ENCODE results near the gene HAPLN1.

HAPLN1 gene

GRCh38 chr5:83686251-83686650 lies 34.4 kb downstream of the HAPLN1 start:
- Histone ChIP-seq H3K27me3 (ENCODE audit: insufficient read depth, low read length) (no peaks in the 10 kb centered on the region), H4K8ac (ENCODE audit: low read depth, low read length) (no peak overlapping the region), H3K79me2 (ENCODE audit: control insufficient read depth, insufficient read depth, low read length, poor library complexity) (no peaks in the 10 kb centered on the region), H3K4me1 (ENCODE audit: control insufficient read depth in 1 of 2, insufficient read depth in 2 of 2, low read length in 2 of 2) (no peaks in the 10 kb centered on the region), H3K4me3 (ENCODE audit: low read depth, low read length) (no peak overlapping the region), H3K18ac (ENCODE audit: low read length) (no peak overlapping the region), H3K4me2 (ENCODE audit: low read length) (no peak overlapping the region), H2BK5ac (ENCODE audit: low read depth, low read length, poor library complexity) (no peak overlapping the region), H2BK12ac (ENCODE audit: low read length) (no peak overlapping the region), H3K14ac (ENCODE audit: low read length) (no peak overlapping the region), H3K4ac (ENCODE audit: low read depth, low read length) (no peak overlapping the region), H2AFZ (ENCODE audit: insufficient read depth, low read length, poor library complexity) (no peak overlapping the region), H4K91ac (ENCODE audit: low read depth, low read length) (no peak overlapping the region), H2BK120ac (ENCODE audit: insufficient read depth, low read length, poor library complexity) (no peak overlapping the region), H3K27ac (ENCODE audit: low read depth, low read length) (no peak overlapping the region), H4K12ac (ENCODE audit: low read depth, low read length) (no peak overlapping the region), H3K9ac (ENCODE audit: low read length) (no peak overlapping the region), H2AK5ac (ENCODE audit: low read length) (no peak overlapping the region), H3K23ac (ENCODE audit: low read length) (no peak overlapping the region), H3K9me3 (ENCODE audit: insufficient read depth, low read depth, low read length) (no peaks in the 10 kb centered on the region), H3K79me1 (ENCODE audit: low read length) (no peaks in the 10 kb centered on the region), H3K36me3 (ENCODE audit: control insufficient read depth in 1 of 2, insufficient read depth in 2 of 2, low read length in 2 of 2) (no peaks in the 10 kb centered on the region)
- WGBS (ENCODE audit: extremely low coverage, insufficient coverage, insufficient read length), result no CpG with 5 or more reads among the region's 2 CpGs
- DNase-seq, result no peak

- Histone ChIP-seq H3K79me2 (ENCODE audit: control insufficient read depth, insufficient read depth, low read length, poor library complexity) (no peaks in the 10 kb centered on the region), H2AFZ (ENCODE audit: insufficient read depth, low read length, poor library complexity) (no peak overlapping the region), H4K91ac (ENCODE audit: low read depth, low read length) (no peak overlapping the region), H3K36me3 (ENCODE audit: control insufficient read depth in 1 of 2, insufficient read depth in 2 of 2, low read length in 2 of 2) (no peaks in the 10 kb centered on the region), H3K4ac (ENCODE audit: low read depth, low read length) (no peak overlapping the region), H4K12ac (ENCODE audit: low read depth, low read length) (no peak overlapping the region), H4K8ac (ENCODE audit: low read depth, low read length) (no peak overlapping the region), H3K4me1 (ENCODE audit: control insufficient read depth in 1 of 2, insufficient read depth in 2 of 2, low read length in 2 of 2) (no peaks in the 10 kb centered on the region), H2BK5ac (ENCODE audit: low read depth, low read length, poor library complexity) (no peak overlapping the region), H3K9ac (ENCODE audit: low read length) (no peak overlapping the region), H3K27me3 (ENCODE audit: insufficient read depth, low read length) (no peaks in the 10 kb centered on the region), H3K79me1 (ENCODE audit: low read length) (no peaks in the 10 kb centered on the region), H3K27ac (ENCODE audit: low read depth, low read length) (no peak overlapping the region), H3K18ac (ENCODE audit: low read length) (no peak overlapping the region), H3K9me3 (ENCODE audit: insufficient read depth, low read depth, low read length) (no peaks in the 10 kb centered on the region), H3K4me3 (ENCODE audit: low read depth, low read length) (no peak overlapping the region), H3K4me2 (ENCODE audit: low read length) (no peak overlapping the region), H2AK5ac (ENCODE audit: low read length) (no peak overlapping the region), H3K23ac (ENCODE audit: low read length) (no peak overlapping the region), H2BK12ac (ENCODE audit: low read length) (no peak overlapping the region), H3K14ac (ENCODE audit: low read length) (no peak overlapping the region), H2BK120ac (ENCODE audit: insufficient read depth, low read length, poor library complexity) (no peak overlapping the region)
- no CpG with 5 or more reads among the region's 2 CpGs for WGBS (ENCODE audit: extremely low coverage, insufficient coverage, insufficient read length)
- no peak for DNase-seq
These were observed 36.8 kb downstream of the HAPLN1 start for GRCh38 chr5:83683836-83684235.

GRCh38 chr5:83672646-83673045 lies 48.0 kb downstream of the HAPLN1 start:
- no peaks in the 10 kb centered on the region for H3K27me3 ChIP-seq (ENCODE audit: insufficient read depth, low read length)
- no peak overlapping the region for H2AFZ ChIP-seq (ENCODE audit: insufficient read depth, low read length, poor library complexity)
- no peak overlapping the region for H3K18ac ChIP-seq (ENCODE audit: low read length)
- H3K4me3 ChIP-seq (ENCODE audit: low read depth, low read length), result no peak overlapping the region
- no peak overlapping the region for H3K14ac ChIP-seq (ENCODE audit: low read length)
- H3K4ac ChIP-seq (ENCODE audit: low read depth, low read length), result no peak overlapping the region
- H4K91ac ChIP-seq (ENCODE audit: low read depth, low read length), result no peak overlapping the region
- no peak overlapping the region for H2BK5ac ChIP-seq (ENCODE audit: low read depth, low read length, poor library complexity)
- H3K4me1 ChIP-seq (ENCODE audit: control insufficient read depth in 1 of 2, insufficient read depth in 2 of 2, low read length in 2 of 2), result no peaks in the 10 kb centered on the region
- H2AK5ac ChIP-seq (ENCODE audit: low read length), result no peak overlapping the region
- H2BK120ac ChIP-seq (ENCODE audit: insufficient read depth, low read length, poor library complexity), result no peak overlapping the region
- H3K79me2 ChIP-seq (ENCODE audit: control insufficient read depth, insufficient read depth, low read length, poor library complexity), result no peaks in the 10 kb centered on the region
- H2BK12ac ChIP-seq (ENCODE audit: low read length), result no peak overlapping the region
- no peak overlapping the region for H3K9ac ChIP-seq (ENCODE audit: low read length)
- H3K79me1 ChIP-seq (ENCODE audit: low read length), result no peaks in the 10 kb centered on the region
- H3K27ac ChIP-seq (ENCODE audit: low read depth, low read length), result no peak overlapping the region
- H3K9me3 ChIP-seq (ENCODE audit: insufficient read depth, low read depth, low read length), result no peaks in the 10 kb centered on the region
- H3K36me3 ChIP-seq (ENCODE audit: control insufficient read depth in 1 of 2, insufficient read depth in 2 of 2, low read length in 2 of 2), result peaks cover 2 to 3% of the 10 kb centered on the region in 2 experiments
- H4K12ac ChIP-seq (ENCODE audit: low read depth, low read length), result no peak overlapping the region
- no peak overlapping the region for H4K8ac ChIP-seq (ENCODE audit: low read depth, low read length)
- no peak for DNase-seq
- no peak overlapping the region for H3K4me2 ChIP-seq (ENCODE audit: low read length)
- no peak overlapping the region for H3K23ac ChIP-seq (ENCODE audit: low read length)

- no peak overlapping the region for H3K4me2 ChIP-seq (ENCODE audit: low read length)
- H3K79me1 ChIP-seq (ENCODE audit: low read length), result no peaks in the 10 kb centered on the region
- no peak overlapping the region for H3K27ac ChIP-seq (ENCODE audit: low read depth, low read length)
- H3K4ac ChIP-seq (ENCODE audit: low read depth, low read length), result no peak overlapping the region
- H4K12ac ChIP-seq (ENCODE audit: low read depth, low read length), result no peak overlapping the region
- DNase-seq, result no peak
- H4K91ac ChIP-seq (ENCODE audit: low read depth, low read length), result no peak overlapping the region
- H3K4me1 ChIP-seq (ENCODE audit: control insufficient read depth in 1 of 2, insufficient read depth in 2 of 2, low read length in 2 of 2), result no peaks in the 10 kb centered on the region
- H2BK120ac ChIP-seq (ENCODE audit: insufficient read depth, low read length, poor library complexity), result no peak overlapping the region
- no peaks in the 10 kb centered on the region for H3K9me3 ChIP-seq (ENCODE audit: insufficient read depth, low read depth, low read length)
- H2AFZ ChIP-seq (ENCODE audit: insufficient read depth, low read length, poor library complexity), result no peak overlapping the region
- peaks cover 2% of the 10 kb centered on the region in 2 experiments for H3K36me3 ChIP-seq (ENCODE audit: control insufficient read depth in 1 of 2, insufficient read depth in 2 of 2, low read length in 2 of 2)
- H3K23ac ChIP-seq (ENCODE audit: low read length), result no peak overlapping the region
- H3K18ac ChIP-seq (ENCODE audit: low read length), result no peak overlapping the region
- WGBS (ENCODE audit: extremely low coverage, insufficient coverage, insufficient read length), result no CpG with 5 or more reads among the region's 2 CpGs
- H3K14ac ChIP-seq (ENCODE audit: low read length), result no peak overlapping the region
- no peak overlapping the region for H3K4me3 ChIP-seq (ENCODE audit: low read depth, low read length)
- no peak overlapping the region for H3K9ac ChIP-seq (ENCODE audit: low read length)
- H3K27me3 ChIP-seq (ENCODE audit: insufficient read depth, low read length), result no peaks in the 10 kb centered on the region
- H2BK12ac ChIP-seq (ENCODE audit: low read length), result no peak overlapping the region
- no peaks in the 10 kb centered on the region for H3K79me2 ChIP-seq (ENCODE audit: control insufficient read depth, insufficient read depth, low read length, poor library complexity)
- no peak overlapping the region for H2AK5ac ChIP-seq (ENCODE audit: low read length)
- H4K8ac ChIP-seq (ENCODE audit: low read depth, low read length), result no peak overlapping the region
- H2BK5ac ChIP-seq (ENCODE audit: low read depth, low read length, poor library complexity), result no peak overlapping the region
These were observed 48.5 kb downstream of the HAPLN1 start for GRCh38 chr5:83672158-83672557.

- no peak for DNase-seq
- no peaks in the 10 kb centered on the region for H3K36me3 ChIP-seq (ENCODE audit: control insufficient read depth in 1 of 2, insufficient read depth in 2 of 2, low read length in 2 of 2)
These were observed 55.0 kb downstream of the HAPLN1 start for GRCh38 chr5:83665631-83666030.

More at GRCh38 chr5:83665631-83666030, 55.0 kb downstream of the HAPLN1 start:
- Histone ChIP-seq H2AK5ac (ENCODE audit: low read length) (no peak overlapping the region), H3K4me1 (ENCODE audit: control insufficient read depth in 1 of 2, insufficient read depth in 2 of 2, low read length in 2 of 2) (no peaks in the 10 kb centered on the region), H3K9me3 (ENCODE audit: insufficient read depth, low read depth, low read length) (no peaks in the 10 kb centered on the region), H3K23ac (ENCODE audit: low read length) (no peak overlapping the region), H2BK120ac (ENCODE audit: insufficient read depth, low read length, poor library complexity) (no peak overlapping the region), H4K12ac (ENCODE audit: low read depth, low read length) (no peak overlapping the region), H3K4me2 (ENCODE audit: low read length) (no peak overlapping the region), H3K79me1 (ENCODE audit: low read length) (no peaks in the 10 kb centered on the region), H3K79me2 (ENCODE audit: control insufficient read depth, insufficient read depth, low read length, poor library complexity) (no peaks in the 10 kb centered on the region), H2AFZ (ENCODE audit: insufficient read depth, low read length, poor library complexity) (no peak overlapping the region), H2BK5ac (ENCODE audit: low read depth, low read length, poor library complexity) (no peak overlapping the region), H3K14ac (ENCODE audit: low read length) (no peak overlapping the region), H3K4me3 (ENCODE audit: low read depth, low read length) (no peak overlapping the region), H2BK12ac (ENCODE audit: low read length) (no peak overlapping the region), H3K27me3 (ENCODE audit: insufficient read depth, low read length) (no peaks in the 10 kb centered on the region), H3K9ac (ENCODE audit: low read length) (no peak overlapping the region), H3K27ac (ENCODE audit: low read depth, low read length) (no peak overlapping the region), H3K18ac (ENCODE audit: low read length) (no peak overlapping the region), H3K4ac (ENCODE audit: low read depth, low read length) (no peak overlapping the region), H4K91ac (ENCODE audit: low read depth, low read length) (no peak overlapping the region), H4K8ac (ENCODE audit: low read depth, low read length) (no peak overlapping the region)

Measured in trophoblast cell (in vitro differentiated cells and primary cell).